GM18907 (cell line): ENCODE results near the gene WDR33.
"Not testable (repeated sequence)": the region's sequence is repeated elsewhere in the genome, so short reads cannot be mapped to it uniquely, and the experiment has no call there.

Experiments used
- ATAC-seq: cut with Tn5 transposase; IDR thresholded peaks from one replicate; pipeline ENCODE4 v1.9.1; 2021; ENCODE audit warnings: mild to moderate bottlenecking, moderate library complexity; ENCODE audit not compliant: unreplicated experiment

WDR33 gene

DNA sequence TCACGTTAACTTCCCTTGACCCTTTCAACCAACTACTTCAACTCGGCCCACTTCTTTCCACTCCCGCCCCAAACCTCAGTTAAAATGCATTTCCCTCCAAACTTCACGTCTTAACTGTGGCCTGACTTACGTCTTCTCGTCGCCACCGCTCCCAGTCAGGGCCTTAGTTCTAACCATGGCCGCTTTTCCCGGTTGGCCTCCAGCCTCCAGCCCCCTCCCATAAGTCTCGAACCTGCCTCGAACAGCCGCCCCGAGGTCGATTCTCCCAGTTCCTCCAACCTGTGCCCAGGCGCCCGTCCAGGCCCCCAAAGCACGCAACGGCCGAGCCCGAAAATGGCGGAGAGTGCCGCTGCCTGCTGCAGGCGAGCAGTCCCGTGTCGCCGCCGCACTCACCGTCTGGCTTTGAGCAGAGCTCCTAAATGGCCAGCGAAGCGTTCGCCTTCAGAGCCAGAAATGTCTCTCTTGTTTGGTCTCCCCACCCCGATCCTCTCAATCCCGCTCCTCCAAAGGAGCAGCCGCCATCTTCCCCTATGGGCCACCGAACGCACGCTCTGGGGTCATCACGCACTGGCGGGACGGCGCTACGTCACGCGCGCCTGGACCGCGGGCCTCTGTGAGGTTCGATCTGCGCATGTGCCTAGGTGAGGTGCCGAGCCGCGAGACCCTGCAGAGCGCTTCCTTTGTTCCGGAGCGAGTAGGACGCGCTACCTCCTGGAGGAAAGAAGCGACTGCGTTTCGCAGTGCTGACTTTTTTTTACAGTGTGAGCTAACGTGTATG is at the start of gene WDR33:
Gene WDR33, minus strand, starts transcription at position 553 of the 778 bp plus-strand sequence. CDS start 40,190 bp downstream, outside the sequence.
- ATAC-seq: peak; percentile 98

DNA sequence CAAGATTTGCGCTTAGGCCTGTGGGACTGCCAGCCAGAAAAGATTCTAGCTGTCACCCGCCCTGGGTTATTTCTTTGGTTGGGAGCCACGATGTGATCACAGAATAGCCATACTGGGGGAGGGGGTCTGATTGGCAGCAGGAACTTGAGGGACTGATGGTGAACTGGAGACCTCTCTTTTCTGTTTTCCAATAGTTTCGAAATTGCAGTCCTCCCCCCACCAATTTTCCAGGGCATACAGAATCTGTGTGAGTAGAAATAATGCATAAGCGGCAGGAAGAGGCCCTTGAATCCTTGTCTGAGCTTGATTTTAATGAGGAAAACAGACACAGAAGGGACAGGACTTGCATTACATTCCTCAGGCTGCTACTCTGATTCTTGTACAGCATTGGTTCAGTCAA is 49.2 kb upstream of the WDR33 start:
- ATAC-seq: no peak

DNA sequence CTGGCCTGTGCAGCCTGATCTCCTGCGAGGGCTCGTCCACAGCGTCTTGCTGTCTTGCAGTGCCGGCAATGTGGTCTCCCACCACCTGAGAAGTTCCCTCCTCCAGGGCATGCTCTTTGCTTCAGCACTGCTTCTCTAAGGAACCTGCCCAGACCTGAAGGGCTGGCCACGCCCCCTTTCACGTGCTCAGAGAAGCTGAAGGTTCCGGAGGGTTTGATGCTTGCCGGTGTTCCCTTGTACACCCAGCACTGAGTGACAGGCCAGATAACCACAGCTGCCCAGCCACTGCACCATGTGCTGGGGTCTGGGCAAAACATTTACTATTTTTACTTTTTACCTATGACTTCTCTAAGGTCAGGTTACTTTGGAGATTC is 48.7 kb upstream of the WDR33 start:
- ATAC-seq: peak; percentile 27

- no peak for ATAC-seq
Measured at GRCh38 chr2:127857265-127857808, 46.4 kb upstream of the WDR33 start.

- no peak for ATAC-seq
Measured at GRCh38 chr2:127853671-127854070, 42.7 kb upstream of the WDR33 start.

GRCh38 chr2:127852388-127852787 is 41.4 kb upstream of the WDR33 start:
- no peak for ATAC-seq

- ATAC-seq: no peak
Measured at GRCh38 chr2:127847931-127848330, 37.0 kb upstream of the WDR33 start.

- ATAC-seq: no peak
Measured at GRCh38 chr2:127844973-127845372, 34.0 kb upstream of the WDR33 start.

GRCh38 chr2:127843677-127844076 is 32.7 kb upstream of the WDR33 start:
- no peak for ATAC-seq

DNA sequence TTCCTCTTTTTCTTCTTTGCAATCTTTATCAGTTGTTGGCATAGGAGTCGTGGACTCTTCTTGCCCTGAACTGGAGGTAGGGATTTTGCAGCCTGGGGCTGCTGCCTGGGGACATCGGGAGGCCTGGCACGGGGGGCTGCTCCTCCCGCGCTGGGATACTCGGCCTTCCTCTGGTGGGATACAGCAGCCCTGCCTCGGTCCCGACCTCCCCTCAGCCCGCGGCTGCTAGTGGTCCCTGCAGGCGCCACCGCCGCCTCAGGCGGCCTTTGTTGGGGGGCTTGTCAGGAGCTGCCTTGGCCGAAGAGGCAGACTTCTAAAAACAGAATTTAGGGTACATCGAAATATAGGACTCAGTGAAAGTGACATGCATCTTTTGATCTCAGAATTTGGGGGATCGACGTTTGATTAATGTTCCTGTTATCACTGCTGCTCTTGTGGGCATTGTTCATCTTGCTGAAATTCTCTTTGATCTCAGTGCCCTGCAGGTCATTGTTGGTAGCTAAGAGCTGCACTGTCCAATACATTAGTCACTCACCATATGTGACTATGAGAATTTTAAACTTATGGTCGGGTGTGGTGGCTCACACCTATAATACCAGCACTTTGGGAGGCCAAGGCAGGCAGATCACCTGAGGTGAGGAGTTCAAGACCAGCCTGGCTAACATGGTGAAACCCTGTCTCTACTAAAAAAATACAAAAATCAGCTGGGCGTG is 30.7 kb upstream of the WDR33 start:
- no peak for ATAC-seq

DNA sequence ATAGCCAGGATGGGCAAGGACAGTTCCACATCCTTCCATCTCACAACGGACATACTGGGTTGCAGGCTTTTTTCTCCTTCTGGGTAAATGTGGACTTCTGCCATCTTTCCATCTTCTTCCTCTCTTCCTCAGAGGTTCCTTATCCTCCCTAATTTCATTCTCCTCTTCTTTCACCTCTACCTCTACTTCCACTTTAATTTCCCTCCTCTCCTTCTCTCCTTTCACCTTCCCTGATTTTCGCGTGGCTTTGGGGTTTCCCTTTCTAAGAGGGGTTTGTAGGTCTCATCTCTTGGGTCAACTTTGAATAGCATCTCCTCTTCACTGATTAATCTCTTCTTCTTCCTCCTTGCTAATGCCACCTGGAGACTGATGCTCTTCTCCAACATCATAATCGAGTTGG is 29.9 kb upstream of the WDR33 start:
- ATAC-seq: no peak

DNA sequence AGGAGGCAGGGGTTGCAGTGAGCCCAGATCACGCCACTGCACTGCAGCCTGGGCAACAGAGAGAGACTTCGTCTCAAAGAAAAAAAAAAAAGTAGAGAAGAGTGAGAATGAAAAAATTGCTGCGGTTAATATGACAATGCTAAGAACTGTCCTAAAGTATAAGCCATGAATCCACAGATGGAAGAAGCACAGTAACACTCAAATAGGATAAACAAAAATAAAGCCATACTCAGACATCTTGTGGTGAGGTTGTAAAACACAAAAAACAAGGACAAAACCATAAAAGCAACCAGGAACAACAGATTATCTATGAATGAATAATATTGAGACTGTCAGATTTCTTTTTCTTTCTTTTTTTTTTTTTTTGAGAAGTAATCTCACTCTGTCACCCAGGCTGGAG is 24.0 kb upstream of the WDR33 start:
- ATAC-seq: no peak

DNA sequence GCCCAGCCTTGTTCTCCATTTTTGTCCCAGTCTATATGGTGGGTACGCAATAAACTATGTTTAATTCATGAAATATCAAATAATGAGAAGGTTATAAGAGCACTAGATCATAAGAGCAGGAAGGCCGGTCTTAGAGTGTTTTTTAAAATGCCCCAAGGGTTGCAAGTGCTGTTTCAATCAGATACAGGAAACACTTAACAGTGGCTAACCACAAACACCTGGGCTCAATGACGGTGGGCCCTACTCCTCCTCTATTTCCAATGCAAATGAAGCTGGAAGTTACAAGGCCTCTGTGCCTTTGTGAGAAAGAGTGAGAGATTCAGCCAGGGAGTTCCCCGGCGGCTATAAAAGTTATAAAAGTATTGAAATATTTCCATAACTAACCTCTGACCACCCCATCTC is 18.9 kb upstream of the WDR33 start:
- peak; percentile 98 for ATAC-seq

DNA sequence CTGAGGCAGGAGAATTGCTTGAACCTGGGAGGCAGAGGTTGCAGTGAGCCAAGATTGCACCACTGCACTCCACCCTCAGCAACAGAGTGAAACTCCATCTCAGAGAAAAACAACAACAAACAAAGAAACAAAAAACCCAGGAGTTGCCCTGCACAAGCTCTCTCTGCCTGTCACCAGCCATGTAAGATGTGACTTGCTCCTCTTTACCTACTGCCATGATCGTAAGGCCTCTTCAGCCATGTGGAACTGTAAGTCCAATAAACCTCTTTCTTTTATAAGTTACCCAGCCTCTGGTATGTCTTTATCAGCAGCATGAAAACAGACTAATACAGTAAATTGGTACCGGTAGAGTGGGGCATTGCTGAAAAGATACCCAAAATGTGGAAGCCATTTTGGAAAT is 15.7 kb upstream of the WDR33 start:
- ATAC-seq: not testable (repeated sequence)

- ATAC-seq: no peak
Measured at GRCh38 chr2:127826047-127826446, 15.1 kb upstream of the WDR33 start.

- no peak for ATAC-seq
Measured at GRCh38 chr2:127820080-127820668, 9.2 kb upstream of the WDR33 start.

GRCh38 chr2:127818794-127819425 is 7.9 kb upstream of the WDR33 start:
- ATAC-seq: no peak

DNA sequence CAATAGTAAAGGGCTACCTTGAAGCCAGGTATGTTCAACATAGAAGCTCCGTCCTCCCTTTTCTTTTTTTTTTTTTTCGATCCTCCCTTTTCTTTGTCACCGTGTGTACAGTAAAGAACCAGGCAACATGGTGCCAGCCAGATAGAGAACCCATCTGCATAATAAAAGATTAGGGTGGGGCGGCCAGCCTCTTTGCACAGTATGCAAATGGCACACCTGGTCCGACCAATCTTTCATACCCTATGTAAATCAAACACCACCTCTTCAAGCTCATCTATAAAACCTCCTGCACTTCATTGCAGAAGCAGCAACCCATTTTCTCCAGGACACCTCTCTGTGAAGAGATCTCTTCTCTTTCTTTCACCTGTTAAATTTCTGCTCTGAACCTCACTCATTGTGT is 7.3 kb upstream of the WDR33 start:
- no peak for ATAC-seq

GRCh38 chr2:127814677-127815076 is 3.7 kb upstream of the WDR33 start:
- ATAC-seq: no peak

DNA sequence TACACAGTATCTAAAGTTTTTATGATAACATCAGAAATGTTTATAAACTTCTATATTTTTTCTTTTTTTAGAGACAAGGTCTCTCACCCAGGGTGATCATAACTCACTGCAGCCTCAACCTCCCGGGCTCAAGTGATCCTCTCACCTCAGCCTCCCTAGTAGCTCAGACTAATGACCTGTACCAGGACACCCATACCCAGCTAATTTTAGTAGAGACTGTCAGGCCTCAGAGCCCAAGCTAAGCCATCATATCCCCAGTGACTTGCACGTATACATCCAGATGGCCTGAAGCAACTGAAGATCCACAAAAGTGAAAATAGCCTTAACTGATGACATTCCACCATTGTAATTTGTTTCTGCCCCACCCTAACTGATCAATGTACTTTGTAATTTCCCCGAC is 1.5 kb upstream of the WDR33 start:
- not testable (repeated sequence) for ATAC-seq
